HEK293 (cell line): Measurements from ENCODE around the gene SDCBP2.

Source experiments
- TF ChIP-seq, protein P1 (sequence below): fragments of 450-650 bp; formaldehyde crosslinking; IDR thresholded peaks from 2 replicates; pipeline ENCODE4 v1.5.1; 2017; ENCODE audit warnings: missing biosample characterization, missing genetic modification characterization

The SDCBP2 gene

DNA sequence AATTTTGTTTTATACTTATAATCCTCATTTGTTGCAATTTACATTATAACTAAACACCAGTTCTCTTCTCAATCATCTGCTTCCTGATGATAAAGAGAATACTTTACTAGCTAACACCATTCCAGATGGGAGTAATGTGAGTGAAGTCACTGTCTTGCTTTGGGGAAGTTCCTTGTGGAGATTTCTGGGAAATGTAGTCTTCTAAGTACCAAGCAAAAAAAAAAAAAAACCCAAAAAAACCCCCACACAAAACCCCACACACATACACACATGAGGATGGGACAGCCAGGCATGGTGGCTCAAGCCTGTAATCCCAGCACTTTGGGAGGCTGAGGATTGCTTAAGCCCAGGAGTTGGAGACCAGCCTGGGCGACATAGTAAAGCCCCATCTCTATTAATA lies 65.1 kb downstream of the SDCBP2 start (continued):
- TF ChIP-seq, protein P1, sequence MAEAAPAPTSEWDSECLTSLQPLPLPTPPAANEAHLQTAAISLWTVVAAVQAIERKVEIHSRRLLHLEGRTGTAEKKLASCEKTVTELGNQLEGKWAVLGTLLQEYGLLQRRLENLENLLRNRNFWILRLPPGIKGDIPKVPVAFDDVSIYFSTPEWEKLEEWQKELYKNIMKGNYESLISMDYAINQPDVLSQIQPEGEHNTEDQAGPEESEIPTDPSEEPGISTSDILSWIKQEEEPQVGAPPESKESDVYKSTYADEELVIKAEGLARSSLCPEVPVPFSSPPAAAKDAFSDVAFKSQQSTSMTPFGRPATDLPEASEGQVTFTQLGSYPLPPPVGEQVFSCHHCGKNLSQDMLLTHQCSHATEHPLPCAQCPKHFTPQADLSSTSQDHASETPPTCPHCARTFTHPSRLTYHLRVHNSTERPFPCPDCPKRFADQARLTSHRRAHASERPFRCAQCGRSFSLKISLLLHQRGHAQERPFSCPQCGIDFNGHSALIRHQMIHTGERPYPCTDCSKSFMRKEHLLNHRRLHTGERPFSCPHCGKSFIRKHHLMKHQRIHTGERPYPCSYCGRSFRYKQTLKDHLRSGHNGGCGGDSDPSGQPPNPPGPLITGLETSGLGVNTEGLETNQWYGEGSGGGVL: no peak
- TF ChIP-seq, all 188 proteins: peak for 4
